MM.1S (cell line): ENCODE measurements around the gene ITGA2.

Experiments
- EZH2 ChIP-seq: fragments of 300-600 bp; sonication (generic); optimal IDR thresholded peaks from 2 replicates; pipeline ENCODE3; 2017; ENCODE audit warnings: low read depth, mild to moderate bottlenecking, antibody characterized with exemption, low read length, mixed read lengths
- TF ChIP-seq, protein P1 (sequence below): fragments of 300-600 bp; sonication (generic); IDR thresholded peaks from 2 replicates; pipeline ENCODE4 v1.5.1; 2016; ENCODE audit warnings: antibody characterized with exemption, low read length, mixed read lengths

- TF ChIP-seq, protein P1, sequence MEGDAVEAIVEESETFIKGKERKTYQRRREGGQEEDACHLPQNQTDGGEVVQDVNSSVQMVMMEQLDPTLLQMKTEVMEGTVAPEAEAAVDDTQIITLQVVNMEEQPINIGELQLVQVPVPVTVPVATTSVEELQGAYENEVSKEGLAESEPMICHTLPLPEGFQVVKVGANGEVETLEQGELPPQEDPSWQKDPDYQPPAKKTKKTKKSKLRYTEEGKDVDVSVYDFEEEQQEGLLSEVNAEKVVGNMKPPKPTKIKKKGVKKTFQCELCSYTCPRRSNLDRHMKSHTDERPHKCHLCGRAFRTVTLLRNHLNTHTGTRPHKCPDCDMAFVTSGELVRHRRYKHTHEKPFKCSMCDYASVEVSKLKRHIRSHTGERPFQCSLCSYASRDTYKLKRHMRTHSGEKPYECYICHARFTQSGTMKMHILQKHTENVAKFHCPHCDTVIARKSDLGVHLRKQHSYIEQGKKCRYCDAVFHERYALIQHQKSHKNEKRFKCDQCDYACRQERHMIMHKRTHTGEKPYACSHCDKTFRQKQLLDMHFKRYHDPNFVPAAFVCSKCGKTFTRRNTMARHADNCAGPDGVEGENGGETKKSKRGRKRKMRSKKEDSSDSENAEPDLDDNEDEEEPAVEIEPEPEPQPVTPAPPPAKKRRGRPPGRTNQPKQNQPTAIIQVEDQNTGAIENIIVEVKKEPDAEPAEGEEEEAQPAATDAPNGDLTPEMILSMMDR = no peak
- no peak for TF ChIP-seq EZH2
Observed at GRCh38 chr5:52952483-52952882, 36.7 kb upstream of the ITGA2 start.
